GM18517 (cell line): ENCODE measurements around the gene EFNA1.
"Not testable (repeated sequence)": the region's sequence is repeated elsewhere in the genome, so short reads cannot be mapped to it uniquely, and the experiment has no call there.

Experiments
- ATAC-seq: cut with Tn5 transposase; IDR thresholded peaks from one replicate; pipeline ENCODE4 v1.9.1; 2021; ENCODE audit warnings: mild to moderate bottlenecking, moderate library complexity; ENCODE audit not compliant: unreplicated experiment

Gene EFNA1

DNA sequence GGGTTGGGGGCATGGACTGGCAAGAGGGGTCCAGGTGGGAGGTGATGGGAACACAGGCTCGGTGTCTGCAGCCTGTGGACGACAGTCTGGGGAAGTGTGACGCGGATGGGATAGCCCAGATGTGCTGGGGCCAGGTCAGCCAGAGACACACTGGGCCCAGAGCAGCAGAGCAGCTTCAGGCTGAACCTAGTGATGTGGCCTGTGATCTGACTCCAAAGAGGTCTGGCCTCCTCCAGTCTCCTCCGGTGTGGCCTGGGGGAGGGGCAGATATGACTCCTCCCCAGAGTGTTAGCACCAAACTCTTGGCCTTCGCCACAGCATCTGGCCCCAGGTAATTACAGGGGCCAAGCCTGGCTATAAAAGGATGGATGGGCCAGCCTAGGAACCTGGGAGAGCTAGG, 35.5 kb upstream of the EFNA1 start:
- no peak for ATAC-seq

DNA sequence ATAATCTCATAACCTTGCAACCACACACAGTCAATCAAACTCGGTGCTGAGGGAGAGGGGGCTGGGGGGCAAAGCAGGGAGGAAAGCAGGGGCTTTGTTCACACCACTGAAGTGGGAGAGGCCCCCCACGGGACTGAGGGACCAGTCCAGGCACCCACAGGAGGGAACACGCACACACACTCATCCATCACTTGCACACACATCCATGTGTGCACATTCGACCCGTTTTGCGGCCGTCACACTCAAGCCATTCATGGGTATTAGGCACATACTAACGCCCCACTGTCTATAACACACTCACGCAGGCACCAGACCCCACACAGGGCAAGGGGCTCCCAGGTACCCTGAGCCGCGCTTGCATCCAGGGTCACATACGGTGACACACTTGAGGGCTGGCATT, 35.0 kb upstream of the EFNA1 start:
- no peak for ATAC-seq

DNA sequence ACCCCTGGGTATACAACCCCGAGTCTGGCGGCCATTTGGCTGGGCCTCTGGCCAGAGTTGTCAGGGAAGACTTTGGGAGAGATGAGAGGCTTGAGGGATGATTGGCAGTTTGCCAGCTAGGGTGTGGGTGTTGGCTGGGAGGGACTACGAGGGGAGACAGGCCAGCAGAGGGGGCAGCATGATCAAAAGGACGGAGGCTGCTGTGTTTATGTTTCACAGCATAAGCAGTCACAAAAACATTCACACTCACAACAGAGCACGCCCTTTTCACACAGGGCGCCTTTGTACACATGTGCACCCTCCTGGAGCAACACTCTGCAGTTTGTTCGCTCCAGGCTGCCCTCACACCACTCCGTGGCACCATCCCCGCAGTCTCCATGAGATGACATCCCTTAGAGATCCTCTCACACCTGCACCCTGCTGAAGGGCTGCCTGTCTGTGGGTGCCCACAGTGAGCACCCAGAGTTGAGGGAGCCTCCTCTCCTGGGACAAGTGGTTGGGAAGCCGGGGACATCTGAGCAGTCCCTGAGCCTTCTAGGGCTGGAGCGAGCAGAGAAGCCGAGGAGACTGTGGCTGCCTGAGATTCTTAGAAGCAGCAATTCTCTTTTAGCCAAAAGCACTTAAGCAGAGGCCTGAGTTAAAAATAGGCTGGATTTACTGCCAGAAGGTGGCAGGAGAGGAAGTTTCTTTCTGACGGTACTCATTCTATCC, 33.6 kb upstream of the EFNA1 start:
- no peak for ATAC-seq

DNA sequence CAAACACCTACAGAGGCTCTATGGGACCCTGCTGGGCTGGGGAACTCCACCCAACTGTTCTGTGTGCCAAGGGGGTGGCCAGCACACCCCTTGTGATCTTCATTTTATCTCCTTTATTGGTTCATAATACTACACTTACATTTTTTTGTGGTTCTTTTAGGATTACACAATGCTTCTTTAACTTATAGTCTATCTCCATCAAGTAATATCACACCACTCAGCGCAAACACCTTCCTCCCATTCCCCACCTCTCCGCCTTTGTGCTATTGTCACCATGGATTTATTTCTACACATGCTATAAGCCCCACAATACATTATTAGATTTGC, 33.1 kb upstream of the EFNA1 start:
- no peak for ATAC-seq

DNA sequence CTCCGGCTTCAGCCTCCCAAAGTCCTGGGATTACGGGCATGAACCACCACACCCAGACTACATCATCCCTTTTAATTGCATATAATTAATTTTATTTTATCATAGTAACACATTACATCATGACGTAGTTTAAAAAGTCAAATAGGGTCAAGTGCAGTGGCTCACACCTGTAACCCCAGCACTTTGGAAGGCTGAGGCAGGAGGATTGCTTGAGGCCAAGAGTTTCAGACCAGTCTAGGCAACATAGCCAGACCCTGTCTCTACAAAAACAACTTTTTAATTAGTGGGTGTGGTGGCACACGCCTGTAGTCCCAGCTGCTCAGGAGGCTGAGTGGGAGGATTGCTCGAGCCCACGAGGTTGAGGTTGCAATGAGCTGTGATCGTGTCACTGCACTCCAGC, 28.3 kb upstream of the EFNA1 start:
- no peak for ATAC-seq

DNA sequence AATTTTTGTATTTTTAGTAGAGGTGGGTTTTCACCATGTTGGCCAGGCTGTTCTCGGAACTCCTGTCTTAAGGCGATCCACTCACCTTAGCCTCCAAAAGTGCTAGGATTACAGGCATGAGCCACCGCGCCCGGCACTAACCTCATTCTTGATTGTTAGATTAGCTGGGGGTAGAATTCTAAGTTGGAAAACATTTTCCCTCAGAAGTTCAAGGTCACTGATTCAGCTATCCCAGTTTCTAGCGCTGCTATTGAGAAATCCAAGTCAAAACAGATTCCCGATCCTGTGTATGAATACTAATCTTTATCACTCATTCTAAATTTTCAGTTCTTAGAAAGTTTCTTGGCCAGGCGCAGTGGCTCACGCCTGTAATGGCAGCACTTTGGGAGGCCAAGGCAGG, 24.4 kb upstream of the EFNA1 start:
- ATAC-seq, result no peak

DNA sequence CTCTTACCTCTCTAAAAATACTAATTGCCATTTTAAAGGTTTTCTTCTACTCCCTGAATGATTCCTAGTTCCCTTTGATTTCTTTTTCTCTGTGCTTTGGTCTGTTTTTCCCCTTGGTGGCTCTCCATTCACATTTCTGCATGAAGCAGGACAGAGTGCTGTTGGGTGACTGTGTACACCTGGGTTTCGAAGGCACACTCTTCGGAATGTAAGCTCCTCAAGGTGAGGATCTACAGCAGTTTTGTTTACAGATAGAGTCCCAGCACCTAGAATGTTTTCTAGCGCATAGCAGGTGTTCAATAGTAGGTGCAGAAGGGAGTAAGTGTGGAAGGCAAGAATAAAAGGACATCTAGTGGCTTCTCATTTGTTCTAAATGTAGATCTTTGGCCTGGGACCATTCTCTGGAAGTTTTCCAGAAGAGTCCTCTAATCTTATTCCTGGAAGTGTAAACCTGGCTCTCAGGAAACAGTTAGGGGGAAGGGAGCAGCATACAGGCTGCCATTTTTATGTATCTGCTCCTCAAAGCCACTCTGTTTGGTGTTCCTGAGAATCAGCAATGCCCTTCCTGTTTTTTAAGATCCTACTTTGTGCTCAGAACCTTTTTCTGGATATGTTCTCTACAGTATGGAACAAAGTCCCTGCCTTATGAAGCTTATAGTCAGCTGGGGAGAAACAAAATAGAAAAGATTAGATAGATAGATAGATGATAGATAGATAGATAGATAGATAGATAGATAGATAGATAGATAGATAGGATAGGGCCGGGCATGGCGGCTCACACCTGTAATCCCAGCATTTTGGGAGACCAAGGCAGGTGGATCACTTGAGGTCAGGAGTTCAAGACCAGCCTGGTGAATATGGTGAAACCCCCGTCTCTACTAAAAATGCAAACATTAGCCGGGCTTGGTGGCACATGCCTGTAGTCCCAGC, 22.8 kb upstream of the EFNA1 start:
- ATAC-seq, result no peak

DNA sequence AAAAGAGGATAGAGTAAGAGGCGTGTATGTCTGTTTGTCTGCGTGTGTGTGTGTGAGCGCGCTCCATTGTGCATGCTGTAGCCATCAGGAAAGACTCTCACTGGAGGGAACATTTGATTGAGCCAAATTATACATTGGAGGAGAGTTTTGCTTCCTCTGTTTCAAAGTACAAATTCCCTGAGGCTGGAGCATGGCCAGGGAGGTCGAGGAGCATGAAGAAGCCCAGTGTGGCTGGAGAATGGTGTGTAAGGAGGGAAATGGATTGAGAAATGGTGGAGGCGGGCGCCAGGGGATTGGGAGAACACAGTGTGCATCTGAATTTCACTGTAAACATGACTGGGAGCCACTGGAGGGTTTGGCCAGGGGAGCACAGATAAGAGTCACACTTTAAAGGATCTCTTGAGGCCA, 22.1 kb upstream of the EFNA1 start:
- ATAC-seq, result no peak

DNA sequence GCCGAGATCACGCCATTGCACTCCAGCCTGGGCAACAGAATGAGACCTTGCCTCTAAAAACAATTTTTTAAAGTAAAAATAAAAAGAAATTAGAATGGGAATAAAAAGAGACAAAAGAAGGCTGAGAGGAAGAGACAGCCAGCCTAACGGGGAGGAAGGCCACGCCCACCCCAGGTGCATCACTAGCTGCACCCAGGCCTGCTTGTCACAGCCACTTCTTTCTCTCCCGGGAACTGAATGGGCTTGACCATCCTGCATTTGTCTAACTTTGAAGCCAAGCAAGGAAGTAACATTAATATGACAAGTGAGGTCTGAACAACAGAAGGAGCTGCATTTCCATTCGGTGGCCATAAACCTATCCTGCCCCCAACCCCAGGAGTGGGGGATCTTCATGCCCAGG, 20.8 kb upstream of the EFNA1 start:
- ATAC-seq, result no peak

DNA sequence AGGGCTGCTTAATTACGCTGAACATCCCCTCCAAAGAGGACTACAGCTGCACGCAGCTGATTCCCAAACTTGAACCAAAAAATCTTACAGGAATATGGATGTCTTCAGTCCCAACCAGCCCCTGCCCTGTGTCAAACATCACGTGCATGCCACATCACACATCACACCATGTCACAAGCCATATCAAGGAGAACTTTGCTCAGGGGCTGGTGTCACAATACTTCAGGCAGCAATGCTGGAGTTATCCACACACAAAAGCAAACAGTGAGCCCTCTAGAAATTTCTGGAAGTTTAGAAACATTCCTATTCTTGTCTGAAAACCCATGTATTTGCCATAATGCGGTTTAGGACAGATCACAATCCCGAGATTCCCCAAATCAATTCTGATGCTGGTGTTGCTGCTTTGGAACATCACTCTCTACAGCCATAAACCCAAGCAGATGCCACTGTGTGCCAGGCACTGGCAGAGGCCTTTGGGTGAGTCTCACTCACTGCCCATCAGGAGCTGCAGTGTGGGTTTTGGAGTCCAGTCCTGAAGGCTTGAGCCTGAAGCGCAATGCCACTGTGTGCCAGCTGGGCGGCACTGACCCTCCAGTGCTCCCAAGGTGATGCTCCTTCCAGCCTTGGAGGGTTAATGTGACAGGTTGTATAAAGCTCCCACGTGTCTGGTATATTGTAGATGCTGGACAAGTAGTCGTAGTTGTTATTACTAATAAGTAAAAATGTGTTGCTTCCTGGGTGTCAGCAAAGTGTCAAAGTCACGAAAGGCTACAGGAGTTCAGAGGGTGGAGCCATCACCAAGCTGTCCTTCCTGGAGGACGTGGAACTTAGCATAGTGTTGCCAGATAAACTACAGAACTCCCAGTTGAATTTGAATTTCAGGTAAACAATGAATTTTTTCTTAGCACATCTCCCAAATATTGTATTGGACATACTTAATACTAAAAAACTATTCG, 20.1 kb upstream of the EFNA1 start:
- no peak for ATAC-seq

DNA sequence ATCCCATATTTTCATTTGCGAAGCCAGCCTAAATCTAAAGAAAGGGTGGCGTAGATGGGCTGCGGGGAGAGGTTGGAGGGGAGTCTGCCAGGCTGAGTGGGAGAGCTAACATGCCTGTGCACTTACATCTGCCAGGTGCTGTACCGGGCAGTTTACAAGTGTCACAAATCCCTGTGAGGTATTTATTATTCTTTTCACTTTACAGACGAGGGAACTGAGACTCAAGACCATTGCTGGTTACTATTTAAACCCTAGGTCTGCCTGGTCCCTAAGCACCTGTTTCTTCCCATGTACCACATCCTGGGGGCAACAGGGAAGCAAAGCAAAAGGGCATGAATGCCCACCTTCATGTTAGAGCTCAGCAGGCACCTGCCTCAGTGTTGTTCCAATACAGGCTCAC, 19.4 kb upstream of the EFNA1 start:
- no peak for ATAC-seq

DNA sequence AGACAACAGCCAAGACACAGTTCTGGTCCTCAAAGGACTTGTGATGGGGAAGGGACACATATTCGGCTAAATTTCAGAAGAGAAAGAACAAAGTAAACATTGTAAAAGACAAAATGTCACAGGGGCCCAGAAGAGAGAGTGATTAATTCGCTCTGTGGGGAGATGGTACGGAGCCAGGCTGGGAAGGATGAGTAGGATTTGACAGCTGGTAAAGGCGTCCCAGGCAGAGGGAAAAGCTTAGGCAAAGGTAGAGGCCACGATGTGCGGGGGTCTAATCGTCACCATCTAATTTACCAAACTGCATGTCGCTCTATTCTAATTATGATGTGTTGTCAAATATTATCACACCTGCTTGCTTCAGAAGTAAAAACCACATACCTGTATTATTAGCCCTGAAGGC, 17.3 kb upstream of the EFNA1 start:
- ATAC-seq, result no peak

DNA sequence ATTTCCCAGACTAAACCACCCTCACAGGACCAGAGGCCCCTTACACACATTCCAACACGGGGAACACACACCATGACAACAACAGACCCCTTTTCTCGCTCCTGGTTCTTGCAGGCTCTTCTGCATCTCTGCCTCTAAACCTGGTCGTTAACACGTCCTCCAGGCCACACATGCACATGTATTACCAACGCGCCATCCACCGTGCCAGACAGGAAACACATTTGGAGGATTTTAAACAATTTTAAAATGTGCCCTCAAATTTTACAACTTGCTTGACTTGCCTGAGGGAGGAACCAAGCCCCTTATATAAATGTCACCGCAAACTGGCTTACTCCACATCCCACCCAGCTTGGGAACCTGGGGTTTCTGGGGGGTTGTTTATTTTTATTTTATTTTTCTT, 16.9 kb upstream of the EFNA1 start:
- ATAC-seq, result no peak

DNA sequence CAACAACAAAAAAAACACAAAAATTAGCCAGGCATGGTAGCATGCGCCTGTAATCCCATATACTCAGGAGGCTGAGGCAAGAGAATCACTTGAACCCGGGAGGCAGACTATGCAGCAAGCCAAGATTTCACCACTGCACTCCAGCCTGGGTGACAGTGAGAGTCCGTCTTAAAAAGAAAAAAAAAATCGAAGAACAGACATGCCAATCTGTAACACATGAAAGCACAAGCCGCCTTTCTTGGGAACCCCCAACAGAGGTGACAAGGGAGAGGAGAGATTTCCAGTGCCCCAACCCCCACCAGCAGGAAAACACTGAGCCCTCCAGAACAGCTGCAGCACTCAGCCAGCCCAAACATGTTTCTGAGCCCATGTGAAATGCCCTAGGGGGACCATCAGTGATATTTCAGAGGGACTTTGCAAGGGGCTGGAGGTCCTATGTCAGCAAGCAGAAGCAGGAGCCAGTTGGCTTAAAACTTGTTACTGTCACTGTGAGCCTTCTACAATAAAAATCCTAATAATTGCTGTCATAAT, 14.2 kb upstream of the EFNA1 start:
- ATAC-seq, result no peak

DNA sequence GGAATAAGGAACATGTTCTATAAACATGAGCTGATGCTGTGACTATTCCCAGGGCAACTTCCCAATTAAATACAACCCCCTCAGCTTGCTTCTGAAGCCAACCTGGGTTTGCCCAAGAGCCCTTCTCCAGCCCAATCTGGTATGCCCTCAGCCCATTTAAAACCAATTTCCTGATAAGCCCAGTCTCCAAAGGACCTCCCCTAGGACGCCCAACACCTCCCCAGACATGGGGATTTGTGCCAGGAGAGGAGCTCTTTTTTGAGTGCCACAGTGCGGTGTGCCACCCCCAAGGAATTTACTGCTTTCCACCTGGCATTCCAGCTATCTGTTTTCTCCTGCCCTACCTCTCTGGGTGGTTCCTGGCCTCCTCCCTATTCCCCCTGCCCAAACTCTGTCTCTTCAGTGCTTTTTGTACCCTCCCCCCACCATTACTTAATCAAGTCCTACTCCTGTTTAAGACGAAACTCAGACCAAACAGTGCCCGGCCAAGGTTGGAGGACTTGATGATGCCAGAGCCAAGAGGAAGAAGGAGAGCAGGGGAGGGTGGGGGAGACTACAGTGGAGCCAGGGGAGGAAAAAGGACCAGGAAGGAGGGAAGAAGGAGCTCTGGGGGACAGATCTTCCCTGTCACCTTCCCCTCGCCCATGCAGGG, 11.4 kb upstream of the EFNA1 start:
- ATAC-seq, result no peak

DNA sequence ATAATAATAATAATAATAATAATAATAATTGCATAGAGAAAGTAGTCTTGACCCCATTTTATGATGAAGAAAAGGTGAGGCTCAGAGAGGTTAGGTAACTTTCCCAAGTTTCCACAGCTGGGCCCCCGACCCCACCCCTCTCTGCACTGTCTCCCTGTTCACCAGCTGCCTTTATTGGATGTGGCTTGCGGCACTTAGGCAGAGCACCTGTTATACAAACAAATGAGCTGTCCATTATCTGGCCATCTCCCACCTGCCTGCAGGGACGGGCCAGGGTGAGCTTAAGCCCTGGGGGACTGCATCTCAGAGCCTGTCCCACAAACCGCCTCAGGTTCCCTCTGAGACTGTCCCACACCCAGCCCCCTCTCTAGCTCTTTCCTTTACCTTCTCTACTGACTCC, 10.1 kb upstream of the EFNA1 start:
- no peak for ATAC-seq

DNA sequence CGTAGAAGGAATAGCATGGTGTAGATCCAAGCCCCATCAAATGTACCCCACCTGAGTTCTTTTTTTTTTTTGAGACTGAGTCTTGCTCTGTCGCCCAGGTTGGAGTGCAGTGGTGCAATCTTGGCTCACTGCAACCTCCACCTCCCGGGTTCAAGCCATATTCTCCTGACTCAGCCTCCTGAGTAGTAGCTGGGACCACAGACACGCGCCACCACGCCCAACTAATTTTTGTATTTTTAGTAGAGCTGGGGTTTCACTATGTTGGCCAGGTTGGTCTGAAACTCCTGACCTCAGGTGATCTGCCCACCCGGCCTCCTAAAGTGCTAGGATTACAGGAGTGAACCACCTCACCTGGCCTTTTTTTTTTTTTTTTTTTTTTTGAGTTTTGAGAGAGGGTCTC, 9.6 kb upstream of the EFNA1 start:
- ATAC-seq, result not testable (repeated sequence)

DNA sequence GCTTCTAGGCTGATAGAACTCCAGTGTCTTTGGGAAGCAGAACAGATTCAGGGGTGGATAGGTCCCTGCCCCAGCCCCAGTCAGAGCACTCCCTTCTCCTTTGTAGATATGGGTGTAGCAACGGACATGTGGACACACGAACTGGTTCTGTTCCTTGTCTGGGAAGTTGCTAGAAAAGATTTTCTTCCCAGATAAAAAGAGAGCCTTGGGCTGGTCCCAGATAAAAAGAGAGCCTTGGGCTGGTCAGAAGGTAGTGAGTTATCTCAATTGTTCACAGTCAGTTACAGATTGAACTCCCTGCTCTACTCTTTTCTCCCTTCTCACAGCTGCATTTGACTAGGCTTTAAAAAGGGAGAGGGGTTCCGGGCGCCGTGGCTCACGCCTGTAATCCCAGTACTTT, 7.4 kb upstream of the EFNA1 start:
- ATAC-seq, result no peak

DNA sequence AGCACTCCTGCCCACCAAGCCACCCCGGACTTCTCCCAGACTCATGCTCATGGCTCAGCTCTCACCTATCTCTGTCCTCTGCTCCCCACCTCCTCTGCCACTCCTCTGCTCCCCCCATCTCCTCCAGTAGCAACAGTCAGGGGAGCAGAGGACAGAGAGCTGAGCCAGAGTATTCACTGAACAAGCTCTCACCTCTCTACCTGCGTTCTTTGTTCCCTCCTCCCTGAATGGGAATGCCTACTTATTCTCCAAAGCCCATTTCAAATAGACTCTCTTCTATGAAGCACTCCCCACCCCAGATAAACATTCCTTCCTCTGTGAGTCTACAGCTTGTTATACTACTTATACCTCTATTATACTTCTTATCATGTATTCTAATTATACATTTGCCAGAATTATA, 6.4 kb upstream of the EFNA1 start:
- ATAC-seq, result no peak

DNA sequence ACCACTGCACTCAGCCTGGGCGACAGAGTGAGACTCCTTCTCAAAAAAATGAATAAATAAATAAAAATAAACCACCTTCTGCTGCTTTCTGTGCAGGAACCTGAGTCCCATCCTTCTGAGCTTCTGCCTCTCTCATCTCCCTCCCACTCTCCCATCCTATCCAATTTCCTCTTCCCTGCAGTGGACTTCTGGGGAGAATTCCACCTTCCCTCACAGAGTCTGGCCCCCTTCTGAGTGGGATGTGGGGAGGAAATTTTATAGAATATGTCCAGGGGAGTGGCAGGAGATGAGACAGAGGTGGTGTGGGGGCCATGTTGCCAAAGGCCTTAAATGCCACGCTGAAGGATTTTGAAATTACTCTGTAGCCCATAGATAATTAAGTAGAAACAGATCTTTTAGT, 5.4 kb upstream of the EFNA1 start:
- no peak for ATAC-seq

DNA sequence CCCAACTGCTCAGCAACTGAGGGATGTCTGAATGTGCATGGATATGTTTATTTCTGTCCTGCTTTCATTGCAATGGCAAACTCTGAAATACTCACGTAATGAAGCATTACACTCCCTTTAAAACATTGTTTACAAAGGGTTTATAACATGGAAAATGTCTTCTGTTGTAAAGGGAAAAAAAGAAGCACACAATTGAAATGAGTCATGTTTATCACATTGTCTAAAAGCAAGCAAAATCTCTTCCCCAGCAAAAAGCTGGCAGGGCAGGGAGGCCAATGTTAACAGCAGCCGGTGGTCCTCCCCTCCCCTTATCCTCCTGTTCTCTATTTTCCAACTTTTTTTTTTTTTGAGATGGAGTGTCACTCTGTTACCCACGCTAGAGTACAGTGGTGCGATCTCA, 3.9 kb upstream of the EFNA1 start:
- no peak for ATAC-seq
